K562 (cell line): ENCODE measurements around the gene ORMDL2. TPM values are rescaled to one million over a fixed set of nuclear protein-coding genes. Genes with fewer than 3 reads are reported as not detected.
A peak's percentile ranks its signal among the peaks of the same experiment; 100 is the strongest.

Source experiments
- ATAC-seq: fragments of 200-7000 bp; cut with Tn5 transposase; 3 replicates; pipeline ENCODE4 v1.9.1; 2020; ENCODE audit warnings: moderate library complexity
- BruUV-seq: library from RNA; stranded (reverse); fragments of 400-500 nt; replicated peaks from 2 replicates; lab custom pipeline; 2021; lab: Mats Ljungman, UMichigan
- CTCF ChIA-PET: fragments of 300-600 bp; formaldehyde crosslinking; extraction: SDS; loops from one replicate; lab custom pipeline; 2021; ENCODE audit warnings: low intra/inter-chr PET ratio; lab: Yijun Ruan, JAX
- POLR2A ChIA-PET: fragments of 300-600, 350-650 bp; sonication (Branson Sonifier 250); formaldehyde crosslinking; extraction: SDS; loops from one replicate; lab custom pipeline; 2021; ENCODE audit warnings: antibody characterized with exemption, inconsistent platforms; lab: Yijun Ruan, JAX
- DNase-seq, 4 experiments: peaks; one replicate each; pipeline versions ENCODE4 v3.0.0 to v3.0.0-alpha.2; 2011 to 2018; ENCODE audit warnings: low spot score in 3 of 4, mixed read lengths in 3 of 4; ENCODE audit errors: extremely low read depth in 1 of 4
- FAIRE-seq: peaks from 2 replicates; lab custom pipeline; 2011; peaks lifted over from hg19 to GRCh38; lab: Jason Lieb, UNC
- H2AFZ ChIP-seq: 2 replicates; pipeline ENCODE4 v1.6.0; 2011; ENCODE audit warnings: low read depth, low read length, control low read depth, inconsistent platforms
- H3K27ac ChIP-seq: fragments of 200-600 bp; 3 replicates; pipeline ENCODE4 v1.8.0; 2011; ENCODE audit warnings: low read depth, mild to moderate bottlenecking, control low read depth, inconsistent platforms, low read length, moderate library complexity, mixed read lengths; ENCODE audit errors: extremely low read depth
- H3K27me3 ChIP-seq, 2 experiments: fragments of 300-600 bp in 1 of 2; 2 replicates in 1 of 2; 3 replicates in 1 of 2; pipeline versions ENCODE4 v1.6.0 to v1.8.0; 2011; ENCODE audit warnings: inconsistent platforms in 2 of 2, low read length in 2 of 2, mild to moderate bottlenecking in 1 of 2, mixed read lengths in 1 of 2, moderate library complexity in 1 of 2; ENCODE audit not compliant: control insufficient read depth in 2 of 2, insufficient read depth in 2 of 2
- H3K36me3 ChIP-seq: fragments of 300-600 bp; 3 replicates; pipeline ENCODE4 v1.8.0; 2011; ENCODE audit warnings: mild to moderate bottlenecking, low read length, inconsistent platforms; ENCODE audit not compliant: control insufficient read depth, insufficient read depth
- H3K4me1 ChIP-seq, 2 experiments: fragments of 200-600 bp in 1 of 2; replicated peaks in 1 of 2; 2 replicates in 1 of 2; 3 replicates in 1 of 2; pipeline versions ENCODE4 v1.5.1 to v1.8.0; 2011; ENCODE audit warnings: inconsistent platforms in 2 of 2, low read length in 2 of 2, mild to moderate bottlenecking in 1 of 2, mixed read lengths in 1 of 2, moderate library complexity in 1 of 2; ENCODE audit not compliant: control insufficient read depth in 2 of 2, insufficient read depth in 2 of 2
- H3K4me2 ChIP-seq: 2 replicates; pipeline ENCODE4 v1.6.1; 2011; ENCODE audit warnings: low read length, control low read depth, inconsistent platforms, mixed read lengths; ENCODE audit not compliant: insufficient read depth
- H3K4me3 ChIP-seq: fragments of 200-600 bp; sonication (generic), shearing (Covaris generic); 2 replicates; pipeline ENCODE4 v1.5.1; 2016; ENCODE audit warnings: control low read depth, inconsistent platforms
- H3K79me2 ChIP-seq: fragments of 200-600 bp; 3 replicates; pipeline ENCODE4 v1.8.0; 2011; ENCODE audit warnings: low read length, inconsistent platforms; ENCODE audit not compliant: control insufficient read depth, insufficient read depth
- H3K9ac ChIP-seq, 2 experiments: 2 replicates each; pipeline versions ENCODE4 v1.6.0 to v1.6.1; 2011; ENCODE audit warnings: low read depth in 2 of 2, low read length in 2 of 2, control low read depth in 1 of 2, inconsistent platforms in 1 of 2, mild to moderate bottlenecking in 1 of 2, mixed read lengths in 1 of 2; ENCODE audit not compliant: insufficient read depth in 1 of 2
- H3K9me1 ChIP-seq: one replicate; pipeline ENCODE4 v1.6.0; 2011; ENCODE audit warnings: inconsistent platforms, mild to moderate bottlenecking, low read length, moderate library complexity; ENCODE audit not compliant: control insufficient read depth, insufficient read depth
- H3K9me3 ChIP-seq: replicated peaks from 2 replicates; pipeline ENCODE4 v1.5.1; 2011; ENCODE audit warnings: low read depth, low read length, inconsistent platforms; ENCODE audit not compliant: control insufficient read depth, insufficient read depth
- H4K20me1 ChIP-seq: replicated peaks from 2 replicates; pipeline ENCODE4 v1.6.1; 2011; ENCODE audit warnings: low read length, inconsistent platforms, mixed read lengths; ENCODE audit not compliant: control insufficient read depth, insufficient read depth
- BDP1 ChIP-seq: IDR thresholded peaks from 3 replicates; pipeline ENCODE4 v1.6.1; 2011; ENCODE audit not compliant: insufficient read length, insufficient read depth
- KAT2B ChIP-seq: IDR thresholded peaks from one replicate; pipeline ENCODE4 v1.6.1; 2012; ENCODE audit warnings: low read depth, mild to moderate bottlenecking, control low read depth, inconsistent platforms, low read length, moderate library complexity
- MED1 ChIP-seq: sonication (generic); formaldehyde crosslinking; IDR thresholded peaks from 2 replicates; pipeline ENCODE4 v1.8.1; 2023; ENCODE audit warnings: missing genetic modification reagents, borderline replicate concordance
- RAD21 ChIP-seq, 2 experiments: fragments of 250-450 bp in 1 of 2; fragments of 450-650 bp in 1 of 2; sonication (Bioruptor Pico) in 1 of 2; formaldehyde crosslinking in 1 of 2; IDR thresholded peaks in 1 of 2; conservative IDR thresholded peaks in 1 of 2; 2 replicates each; pipeline versions ENCODE4 v1.4.0 to v1.8.0; 2020 to 2022; ENCODE audit warnings: mild to moderate bottlenecking in 2 of 2, moderate library complexity in 1 of 2
- RBFOX2 ChIP-seq: fragments of 200-400 bp; formaldehyde crosslinking; IDR thresholded peaks from 2 replicates; pipeline ENCODE4 v1.6.1; 2017; ENCODE audit warnings: low read depth, mild to moderate bottlenecking, low read length, moderate library complexity
- STAT5B ChIP-seq: fragments of 250-450 bp; sonication (Bioruptor Pico); IDR thresholded peaks from 2 replicates; pipeline ENCODE4 v1.8.0; 2021; ENCODE audit warnings: mild to moderate bottlenecking, inconsistent platforms
- TEAD4 ChIP-seq, 2 experiments: sonication (generic) in 1 of 2; formaldehyde crosslinking in 1 of 2; IDR thresholded peaks; 2 replicates each; pipeline versions ENCODE4 v1.6.1 to v1.8.0; 2012 to 2022; ENCODE audit warnings: borderline replicate concordance in 1 of 2, inconsistent platforms in 1 of 2, low read length in 1 of 2, mild to moderate bottlenecking in 1 of 2, missing genetic modification reagents in 1 of 2
- U2AF2 ChIP-seq: fragments of 200-400 bp; formaldehyde crosslinking; optimal IDR thresholded peaks from 2 replicates; pipeline ENCODE3; 2017; ENCODE audit warnings: low read depth, mild to moderate bottlenecking, low read length
- ZFP30 ChIP-seq: fragments of 250-450 bp; sonication (Bioruptor Pico); IDR thresholded peaks from 2 replicates; pipeline ENCODE4 v1.8.0; 2022; ENCODE audit warnings: moderate library complexity, mild to moderate bottlenecking, inconsistent platforms, borderline replicate concordance
- ZKSCAN1 ChIP-seq: fragments of 150-350 bp; IDR thresholded peaks from 2 replicates; pipeline ENCODE4 v1.6.1; 2016; ENCODE audit warnings: low read depth, low read length
- ZNF174 ChIP-seq: fragments of 250-450 bp; sonication (Bioruptor Pico); IDR thresholded peaks from 2 replicates; pipeline ENCODE4 v1.4.0; 2020; ENCODE audit warnings: mild to moderate bottlenecking
- ZNF274 ChIP-seq: IDR thresholded peaks from 2 replicates; pipeline ENCODE4 v1.6.1; 2011; ENCODE audit warnings: low read depth, mild to moderate bottlenecking, low read length, moderate library complexity, borderline replicate concordance
- ZNF324 ChIP-seq: fragments of 250-450 bp; sonication (Bioruptor Pico); IDR thresholded peaks from 2 replicates; pipeline ENCODE4 v1.4.0; 2020; ENCODE audit warnings: mild to moderate bottlenecking
- ZNF512 ChIP-seq: IDR thresholded peaks from 2 replicates; pipeline ENCODE4 v1.6.1; 2016; ENCODE audit warnings: missing genetic modification characterization, missing compliant biosample characterization
- ZNF764 ChIP-seq: fragments of 250-450 bp; sonication (Bioruptor Pico); IDR thresholded peaks from 2 replicates; pipeline ENCODE4 v1.4.0; 2020; ENCODE audit warnings: low read depth, mild to moderate bottlenecking, moderate library complexity
- WGBS: fragments of 100-300 bp; shearing (Covaris generic); methylation state at CpG from one replicate; pipeline ENCODE4 v1.1.6; 2016; ENCODE audit warnings: low coverage, mixed read lengths; ENCODE audit not compliant: insufficient coverage; ENCODE audit errors: missing lambda C conversion rate; 5-methylcytosine and 5-hydroxymethylcytosine counted together
- in situ Hi-C: fragments of 300-500 bp; cut with MboI; formaldehyde crosslinking; loops from 4 replicates; pipeline ENCODE4 v1.15.0; 2018; ENCODE audit warnings: inconsistent platforms, mixed read lengths
- intact Hi-C: fragments of 100-400 bp; cut with micrococcal nuclease; formaldehyde crosslinking; loops from 2 replicates; pipeline ENCODE4 v1.14.2; 2022
- polyA plus RNA-seq, 8 experiments: library from polyadenylated mRNA; depleted of rRNA in 4 of 8; stranded (reverse) in 5 of 8; unstranded in 3 of 8; fragments of >200 nt; fragmentation: Nextera tagmentation in 2 of 8; fragmentation: Illumina TruSeq in 1 of 8; extraction: Ambion mirVana in 2 of 8; extraction: Trizol in 1 of 8; gene quantifications; 2 replicates each; pipeline versions ENCODE4 v1.2.1 to v1.2.3, GENCODE V29; 2011 to 2014; ENCODE audit warnings: inconsistent platforms in 1 of 8, missing spikeins in 1 of 8
- total RNA-seq, 7 experiments: library from RNA; depleted of rRNA in 6 of 7; stranded (reverse); fragments of >200 nt in 6 of 7; fragmentation: Illumina TruSeq in 2 of 7; extraction: Trizol in 2 of 7; gene quantifications; 2 replicates each; pipeline versions ENCODE4 v1.2.1 to v1.2.3, GENCODE V29; 2011 to 2021; ENCODE audit warnings: low replicate concordance in 1 of 7
- TF ChIP-seq, protein P1 (sequence below): fragments of 450-650 bp; conservative IDR thresholded peaks from 2 replicates; pipeline ENCODE4 v1.6.1; 2016; ENCODE audit warnings: missing genetic modification characterization, low read depth, mild to moderate bottlenecking, control low read depth, missing compliant biosample characterization

Gene ORMDL2
- total and polyA plus RNA-seq, 9 of the 15 experiments (the other 6 are each of a cell fraction or from before 2014, with no cell fraction given): 9.9 to 113 (median 34.4) TPM

- TF ChIP-seq ZNF512 (no peak), TEAD4 (IDR thresholded peaks at IDR 0.05; ENCODE audit: low read length) (no peak), TEAD4 (CRISPR knock-in tag; IDR thresholded peaks at IDR 0.05; ENCODE audit: borderline replicate concordance) (no peak), RAD21 (CRISPR knock-in tag; conservative IDR thresholded peaks at IDR 0.05 in 1 of 2, IDR thresholded peaks at IDR 0.05 in 1 of 2) (peak; percentile 14 to 46; a peak in 2 of 4 replicates), ZNF764 (0 out of 2 replicates have a peak, but pooled peaks have one; percentile 35), ZKSCAN1 (peak; percentile 83)
These were observed 2.8 kb downstream of the ORMDL2 start (continued) for GRCh38 chr12:55820679-55821078.

- no peak for DNase-seq
- intact Hi-C loops: loop anchor here (2.0 kb wide), 1 partner anchor 83 kb away; no protein-coding TSS in a partner anchor
- Histone ChIP-seq H3K79me2 (peaks cover 57% of the 10 kb centered on the region), H3K9me3 (no peaks in the 10 kb centered on the region), H3K4me3 (no peak overlapping the region), H3K27ac (no peak overlapping the region), H3K36me3 (peaks cover 71% of the 10 kb centered on the region), H3K4me1 (peaks cover 6 to 9% of the 10 kb centered on the region in 2 experiments; a peak in 4 of 5 replicates), H4K20me1 (no peaks in the 10 kb centered on the region; the same call in 1 of the 2 replicates), H3K9me1 (no peaks in the 10 kb centered on the region), H3K4me2 (no peak overlapping the region), H3K27me3 (no peaks in the 10 kb centered on the region), H2AFZ (no peak overlapping the region), H3K9ac (no peak overlapping the region)
- CTCF ChIA-PET: interaction anchor here (1.0 kb wide), 1 partner anchor 84 kb away, joined by 3 read pairs; no protein-coding TSS in a partner anchor
- POLR2A ChIA-PET: interaction anchor here (5.5 kb wide), 1 partner anchor 10 kb away, joined by 64 read pairs; the partner anchor contains the start of gene DNAJC14
- no TSS peak for BruUV-seq
- FAIRE-seq: no peak
- 59% methylated on average over 6 of the region's 6 CpGs for WGBS
- in situ Hi-C loops: no loop called here
- ATAC-seq: no peak
- TF ChIP-seq ZNF274 (no peak), BDP1 (no peak), ZNF324 (CRISPR knock-in tag) (no peak), RBFOX2 (peak; percentile 28; the same call in 1 of the 2 replicates), ZFP30 (no peak), MED1 (no peak), KAT2B (no peak), U2AF2 (no peak), ZNF174 (CRISPR knock-in tag) (no peak), STAT5B (no peak)
- TF ChIP-seq, protein P1, sequence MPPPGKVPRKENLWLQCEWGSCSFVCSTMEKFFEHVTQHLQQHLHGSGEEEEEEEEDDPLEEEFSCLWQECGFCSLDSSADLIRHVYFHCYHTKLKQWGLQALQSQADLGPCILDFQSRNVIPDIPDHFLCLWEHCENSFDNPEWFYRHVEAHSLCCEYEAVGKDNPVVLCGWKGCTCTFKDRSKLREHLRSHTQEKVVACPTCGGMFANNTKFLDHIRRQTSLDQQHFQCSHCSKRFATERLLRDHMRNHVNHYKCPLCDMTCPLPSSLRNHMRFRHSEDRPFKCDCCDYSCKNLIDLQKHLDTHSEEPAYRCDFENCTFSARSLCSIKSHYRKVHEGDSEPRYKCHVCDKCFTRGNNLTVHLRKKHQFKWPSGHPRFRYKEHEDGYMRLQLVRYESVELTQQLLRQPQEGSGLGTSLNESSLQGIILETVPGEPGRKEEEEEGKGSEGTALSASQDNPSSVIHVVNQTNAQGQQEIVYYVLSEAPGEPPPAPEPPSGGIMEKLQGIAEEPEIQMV (tag): no peak
These were observed 4.4 kb downstream of the ORMDL2 start for GRCh38 chr12:55822228-55822627.
